Stimulated activated CD8-positive, alpha-beta memory T cell treated with anti-CD3 and anti-CD28 coated beads, Interleukin-12 subunit alpha, Interleukin-12 subunit beta, amount 100 ng/mL, for 1 hour (primary cell): ENCODE measurements around the gene PCDHGC5.

Experiments used
- DNase-seq: peaks from one replicate; pipeline ENCODE4 v3.0.0-alpha.2; 2020; ENCODE audit warnings: low read depth

The PCDHGC5 gene

GRCh38 chr5:141512911-141513626 lies 24.2 kb downstream of the PCDHGC5 start:
- no peak for DNase-seq

- DNase-seq, result peak; percentile 36
Measured at GRCh38 chr5:141513627-141514329, 24.9 kb downstream of the PCDHGC5 start.

GRCh38 chr5:141514330-141515133 lies 25.7 kb downstream of the PCDHGC5 start:
- no peak for DNase-seq

GRCh38 chr5:141515141-141515540 lies 26.3 kb downstream of the PCDHGC5 start:
- no peak for DNase-seq

GRCh38 chr5:141515946-141516671 lies 27.2 kb downstream of the PCDHGC5 start:
- DNase-seq, result no peak

- DNase-seq, result no peak
Measured at GRCh38 chr5:141516672-141517025, 27.8 kb downstream of the PCDHGC5 start.

GRCh38 chr5:141517312-141517711 lies 28.4 kb downstream of the PCDHGC5 start:
- no peak for DNase-seq

GRCh38 chr5:141517880-141518617 lies 29.2 kb downstream of the PCDHGC5 start:
- DNase-seq, result no peak

- no peak for DNase-seq
Measured at GRCh38 chr5:141518618-141519015, 29.7 kb downstream of the PCDHGC5 start.

GRCh38 chr5:141519605-141520565 lies 31.0 kb downstream of the PCDHGC5 start:
- DNase-seq, result no peak

- DNase-seq, result no peak
Measured at GRCh38 chr5:141521244-141521781, 32.4 kb downstream of the PCDHGC5 start.

GRCh38 chr5:141522301-141522700 lies 33.4 kb downstream of the PCDHGC5 start:
- no peak for DNase-seq

- no peak for DNase-seq
Measured at GRCh38 chr5:141523991-141524390, 35.1 kb downstream of the PCDHGC5 start.

- peak; percentile 26 for DNase-seq
Measured at GRCh38 chr5:141524604-141525597, 36.0 kb downstream of the PCDHGC5 start.

- no peak for DNase-seq
Measured at GRCh38 chr5:141525653-141526052, 36.8 kb downstream of the PCDHGC5 start.

GRCh38 chr5:141527426-141527825 lies 38.5 kb downstream of the PCDHGC5 start:
- no peak for DNase-seq

- no peak for DNase-seq
Measured at GRCh38 chr5:141528291-141528984, 39.6 kb downstream of the PCDHGC5 start.

GRCh38 chr5:141529002-141529401 lies 40.1 kb downstream of the PCDHGC5 start:
- DNase-seq, result no peak
